HG03342 (cell line): ENCODE data around the gene LAMC3.
"Not testable (repeated sequence)": the region's sequence is repeated elsewhere in the genome, so short reads cannot be mapped to it uniquely, and the experiment has no call there.

Source experiments
- ATAC-seq: cut with Tn5 transposase; IDR thresholded peaks from one replicate; pipeline ENCODE4 v1.9.1; 2021; ENCODE audit warnings: mild to moderate bottlenecking, moderate library complexity; ENCODE audit not compliant: unreplicated experiment

The LAMC3 gene

GRCh38 chr9:131095666-131096268, 86.8 kb downstream of the LAMC3 start:
- no peak for ATAC-seq

DNA sequence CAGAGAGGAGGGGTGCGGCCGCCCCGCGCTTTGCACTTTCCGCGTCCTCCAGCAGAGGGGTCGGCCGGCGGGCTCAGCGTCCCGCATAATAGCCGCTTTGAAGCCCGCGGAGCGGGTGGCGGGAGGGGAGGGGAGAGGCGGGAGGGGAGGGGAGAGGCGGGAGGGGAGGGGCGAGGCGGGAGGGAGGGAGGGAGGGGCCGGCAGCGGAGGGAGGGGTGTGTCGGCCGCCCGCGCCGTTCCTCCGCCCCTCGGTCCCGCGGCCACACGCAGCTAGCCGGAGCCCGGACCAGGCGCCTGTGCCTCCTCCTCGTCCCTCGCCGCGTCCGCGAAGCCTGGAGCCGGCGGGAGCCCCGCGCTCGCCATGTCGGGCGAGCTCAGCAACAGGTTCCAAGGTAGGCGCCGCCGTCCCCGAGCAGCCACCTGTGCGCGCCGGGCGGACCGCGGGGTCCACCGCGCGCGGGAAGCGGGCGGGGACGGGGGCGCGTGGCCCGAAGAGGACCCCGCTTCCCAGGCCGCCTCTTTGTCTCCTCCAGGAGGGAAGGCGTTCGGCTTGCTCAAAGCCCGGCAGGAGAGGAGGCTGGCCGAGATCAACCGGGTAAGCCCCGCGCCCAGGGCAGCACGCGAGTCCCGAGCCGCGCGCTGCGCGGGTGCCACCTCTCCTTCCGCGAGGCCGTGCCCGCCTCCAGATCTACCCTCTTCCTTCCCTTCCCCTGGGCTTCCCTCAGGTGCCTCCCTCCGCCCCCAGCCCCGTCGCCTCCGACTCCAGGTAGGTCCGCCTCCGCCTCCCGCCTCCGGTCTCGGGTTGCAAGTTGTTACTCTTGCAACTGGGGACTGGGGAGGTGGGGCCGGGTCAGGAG, 87.5 kb downstream of the LAMC3 start, which contains the start of gene AIF1L:
Gene AIF1L, plus strand, starts transcription at position 263 of the 857 bp plus-strand sequence. Its CDS starts 99 bp downstream, at position 362.
- ATAC-seq, result no peak

- no peak for ATAC-seq
Measured at GRCh38 chr9:131097126-131097947, 88.4 kb downstream of the LAMC3 start.

DNA sequence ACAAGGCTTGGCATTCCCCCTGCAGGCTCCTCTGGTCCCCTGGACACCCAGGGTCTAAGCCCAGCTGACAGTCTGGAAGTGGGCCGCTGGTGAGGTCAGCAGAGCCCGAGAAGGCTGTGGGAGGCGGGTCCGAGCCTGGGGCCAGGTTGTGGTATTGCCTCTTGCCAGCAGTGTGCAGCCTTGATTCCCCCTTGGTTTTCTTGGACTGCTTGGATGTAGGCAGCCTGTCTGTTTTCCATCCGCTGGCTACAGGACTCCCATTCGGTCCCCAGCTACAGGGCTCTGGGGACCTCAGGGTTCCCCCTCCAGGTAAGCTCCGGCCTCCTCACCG, 88.9 kb downstream of the LAMC3 start:
- no peak for ATAC-seq

DNA sequence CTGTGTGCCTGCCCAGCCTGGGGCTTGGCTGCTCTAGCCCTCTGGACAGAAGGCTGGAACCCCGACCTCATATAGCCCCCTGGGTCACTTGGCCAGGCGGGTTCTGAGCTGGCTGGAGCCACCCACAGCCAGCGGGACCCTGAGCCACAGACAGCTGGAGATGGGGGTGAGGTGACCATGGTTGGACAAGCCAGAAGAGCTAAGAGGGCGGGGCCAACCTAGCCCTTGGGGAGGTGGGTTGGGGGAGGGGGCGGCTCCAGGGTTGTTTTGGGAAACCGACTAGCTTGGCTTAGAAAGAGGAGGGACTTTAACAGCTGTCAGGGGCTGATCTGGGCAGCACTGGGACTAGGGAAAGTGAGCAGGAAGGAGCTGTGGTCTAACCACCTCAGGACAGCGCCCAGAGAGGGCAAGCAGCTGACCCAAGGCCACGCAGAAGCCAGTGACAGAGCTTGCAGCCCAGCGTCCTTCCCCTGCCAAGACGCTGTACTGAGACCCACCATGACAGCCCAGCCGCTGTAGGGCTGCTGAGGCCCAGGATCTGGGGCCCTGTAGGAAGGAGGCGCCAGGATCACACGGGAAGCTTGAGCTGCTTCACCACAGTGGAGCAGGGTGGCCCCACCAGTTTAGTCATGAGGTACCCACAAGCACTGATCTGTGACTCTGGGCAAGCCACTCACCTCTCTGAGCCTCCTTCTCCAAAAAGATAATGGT, 89.6 kb downstream of the LAMC3 start:
- ATAC-seq, result no peak

DNA sequence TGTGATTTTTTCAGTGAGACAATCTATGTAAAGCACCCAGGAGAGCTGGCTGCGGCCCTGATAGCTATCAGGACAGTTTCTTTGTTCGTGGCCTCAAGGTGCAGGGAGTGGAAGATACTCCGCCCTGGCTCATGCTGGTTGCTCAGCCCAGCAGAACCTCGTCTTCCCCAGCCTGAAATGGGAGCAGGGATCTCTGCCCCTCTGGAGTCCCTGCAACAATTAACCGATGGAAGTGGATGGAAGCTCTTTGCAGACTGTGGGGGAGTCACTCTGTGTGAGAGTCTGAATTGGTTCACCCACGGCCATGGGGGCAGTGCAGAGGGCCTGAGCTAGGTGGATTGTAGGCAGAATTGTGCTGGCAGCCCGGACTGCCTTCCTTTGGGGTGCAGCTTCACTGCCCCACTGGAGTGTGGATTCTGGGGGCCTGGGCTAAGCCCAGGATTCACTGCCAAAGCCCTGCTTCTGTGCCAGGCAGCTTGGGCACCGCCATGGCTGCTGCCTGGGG, 90.2 kb downstream of the LAMC3 start:
- no peak for ATAC-seq

DNA sequence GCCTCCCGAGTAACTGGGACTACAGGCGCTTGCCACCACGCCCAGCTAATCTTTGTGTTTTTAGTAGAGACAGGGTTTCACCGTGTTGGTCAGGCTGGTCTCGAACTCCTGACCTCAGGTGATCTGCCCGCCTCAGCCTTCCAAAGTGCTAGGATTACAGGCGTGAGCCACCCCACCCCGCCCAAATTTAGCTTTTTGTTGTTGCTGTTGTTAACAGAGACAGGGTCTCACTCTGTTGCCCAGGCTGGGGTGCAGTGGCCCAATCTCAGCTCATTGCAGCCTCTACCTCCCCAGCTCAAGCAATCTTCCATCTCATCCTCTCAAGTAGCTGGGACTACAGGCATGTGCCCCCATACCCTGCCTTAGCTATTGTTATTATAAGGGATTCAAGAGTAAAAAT, 90.9 kb downstream of the LAMC3 start:
- ATAC-seq, result not testable (repeated sequence)

GRCh38 chr9:131100445-131100844, 91.5 kb downstream of the LAMC3 start:
- no peak for ATAC-seq

DNA sequence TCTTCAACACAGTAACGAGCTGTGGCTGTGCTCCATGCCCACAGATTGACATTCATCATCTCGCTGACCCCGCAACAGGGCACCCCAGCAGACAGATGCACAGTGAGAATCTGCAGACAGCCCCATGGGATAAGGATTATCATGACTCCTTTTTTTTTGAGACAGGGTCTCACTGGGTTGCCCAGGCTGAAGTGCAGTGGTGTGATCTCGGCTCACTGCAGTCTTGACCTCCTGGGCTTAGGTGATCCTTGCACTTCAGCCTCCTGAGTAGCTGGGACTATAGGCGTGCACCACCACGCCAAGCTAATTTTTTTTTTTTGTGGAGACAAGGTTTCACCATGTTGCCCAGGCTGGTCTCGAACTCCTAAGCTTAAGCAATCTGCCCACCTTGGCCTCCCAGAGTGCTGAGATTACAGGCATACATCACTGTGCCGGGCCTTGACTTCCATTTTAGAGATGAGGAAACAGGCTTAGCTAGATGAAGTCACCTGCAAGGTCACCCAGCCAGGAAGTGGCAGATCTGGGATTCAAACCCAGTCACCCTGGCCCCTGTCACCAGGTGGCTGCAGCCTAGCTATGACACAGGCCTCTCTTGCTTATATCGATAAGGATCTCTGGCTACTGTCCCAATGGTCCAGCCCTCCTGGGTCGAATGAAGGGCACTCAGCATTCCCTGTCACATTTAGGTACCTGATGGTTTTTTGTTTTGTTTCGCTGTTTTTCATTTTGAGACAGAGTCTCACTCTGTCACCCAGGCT, 92.4 kb downstream of the LAMC3 start:
- no peak for ATAC-seq

GRCh38 chr9:131103024-131103423, 94.0 kb downstream of the LAMC3 start:
- no peak for ATAC-seq

DNA sequence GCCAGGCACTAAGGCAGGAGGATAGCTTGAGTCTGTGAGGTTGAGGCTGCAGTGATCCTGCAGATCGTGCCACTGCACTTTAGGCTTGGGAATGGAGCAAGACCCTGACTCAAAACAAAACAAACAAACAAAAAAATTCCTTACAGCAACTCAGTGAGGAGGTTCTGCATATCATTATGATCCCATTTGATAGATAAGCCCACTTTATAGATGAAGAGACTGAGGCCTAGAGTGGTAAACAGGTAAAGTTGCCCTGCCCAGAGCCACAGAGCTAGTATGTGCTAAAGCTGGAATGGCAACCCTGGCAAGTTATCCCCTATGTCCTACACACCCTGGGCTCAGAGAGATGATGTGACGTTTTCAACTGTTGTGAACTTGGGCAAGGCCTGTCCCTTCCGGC, 94.6 kb downstream of the LAMC3 start:
- ATAC-seq, result no peak

DNA sequence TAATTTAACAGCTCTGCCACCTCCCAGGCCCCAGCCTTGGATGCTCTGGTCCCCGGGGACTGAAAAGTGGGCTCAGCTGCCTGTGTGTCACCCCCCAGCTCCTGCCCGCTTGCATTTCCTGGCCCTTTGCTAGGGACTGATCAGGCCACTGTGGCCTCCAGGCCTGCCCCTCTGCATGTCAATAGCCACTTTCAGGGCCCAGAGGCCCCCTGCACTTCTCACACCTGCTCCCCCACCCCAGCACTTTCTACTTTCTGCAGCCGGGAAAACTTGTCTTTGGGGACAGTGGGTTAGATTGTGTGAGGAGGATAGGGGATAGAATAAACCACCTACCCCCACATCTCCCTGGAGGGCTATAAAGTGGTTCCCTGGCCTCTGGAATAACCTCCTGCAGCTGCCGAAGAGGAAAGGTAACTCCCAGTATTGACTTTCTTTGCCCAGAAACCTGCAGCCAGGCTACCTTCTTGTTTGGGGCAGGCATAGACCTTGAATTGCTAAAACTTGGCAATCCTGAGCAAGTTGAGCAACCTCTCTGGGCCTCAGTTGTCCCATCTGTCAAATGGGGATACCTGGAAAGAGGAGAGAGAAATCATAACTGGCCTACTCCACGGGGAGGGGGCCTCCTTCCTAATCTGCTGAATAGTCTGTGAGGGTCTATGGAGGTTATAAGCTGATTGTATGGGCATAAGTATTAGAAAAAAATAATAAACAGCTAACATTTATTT, 95.2 kb downstream of the LAMC3 start:
- no peak for ATAC-seq

GRCh38 chr9:131105952-131106351, 97.0 kb downstream of the LAMC3 start:
- ATAC-seq, result no peak

DNA sequence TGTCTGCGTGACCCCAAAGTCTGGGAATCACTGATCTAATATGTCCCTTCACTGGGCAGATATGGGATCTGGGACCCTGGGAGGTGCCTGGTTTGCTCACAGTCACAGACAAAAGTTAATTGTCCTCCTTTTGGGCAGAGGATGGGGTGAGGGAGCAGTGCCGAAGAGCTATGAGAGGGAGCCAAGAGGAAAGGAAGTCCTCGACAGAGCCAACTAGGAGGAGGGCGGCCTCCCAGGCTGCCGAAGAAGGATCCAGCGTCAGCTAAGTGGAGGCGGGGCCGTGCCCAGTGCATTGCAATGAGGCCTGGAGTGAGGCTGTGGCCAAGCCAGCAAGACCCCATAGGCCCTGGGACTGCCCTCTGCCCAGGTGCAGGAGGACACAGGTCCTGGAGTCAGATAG, 98.8 kb downstream of the LAMC3 start:
- ATAC-seq, result no peak

DNA sequence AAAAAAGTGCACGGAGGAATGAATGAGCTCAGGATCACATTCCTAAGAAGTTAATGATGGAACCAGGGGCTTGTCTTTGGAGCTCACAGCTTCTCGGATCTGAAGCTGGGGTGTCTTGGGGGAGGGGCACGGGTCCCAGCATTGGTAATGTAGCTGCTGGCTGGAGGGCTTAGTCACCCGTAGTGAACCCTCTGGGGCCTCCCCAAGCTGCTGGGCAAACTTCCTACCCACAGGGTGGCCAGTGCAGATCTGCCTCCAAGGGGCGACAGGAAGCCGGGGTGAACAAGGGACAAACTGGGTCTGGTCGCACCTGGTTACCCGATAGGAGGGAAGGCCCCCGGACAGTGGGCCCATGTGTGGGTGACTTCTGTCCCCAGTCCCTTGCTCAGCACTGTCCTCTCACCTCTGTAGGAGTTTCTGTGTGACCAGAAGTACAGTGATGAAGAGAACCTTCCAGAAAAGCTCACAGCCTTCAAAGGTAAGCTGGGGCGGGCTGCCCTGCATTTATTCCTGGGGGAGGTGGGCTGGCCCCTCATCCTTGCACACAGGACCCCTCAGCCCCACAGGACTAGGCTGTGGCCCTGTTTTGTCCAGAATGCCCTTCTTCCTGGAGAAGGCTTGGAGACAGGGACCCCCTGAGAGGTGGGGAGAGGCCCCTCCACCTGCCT, 102.3 kb downstream of the LAMC3 start:
- no peak for ATAC-seq

DNA sequence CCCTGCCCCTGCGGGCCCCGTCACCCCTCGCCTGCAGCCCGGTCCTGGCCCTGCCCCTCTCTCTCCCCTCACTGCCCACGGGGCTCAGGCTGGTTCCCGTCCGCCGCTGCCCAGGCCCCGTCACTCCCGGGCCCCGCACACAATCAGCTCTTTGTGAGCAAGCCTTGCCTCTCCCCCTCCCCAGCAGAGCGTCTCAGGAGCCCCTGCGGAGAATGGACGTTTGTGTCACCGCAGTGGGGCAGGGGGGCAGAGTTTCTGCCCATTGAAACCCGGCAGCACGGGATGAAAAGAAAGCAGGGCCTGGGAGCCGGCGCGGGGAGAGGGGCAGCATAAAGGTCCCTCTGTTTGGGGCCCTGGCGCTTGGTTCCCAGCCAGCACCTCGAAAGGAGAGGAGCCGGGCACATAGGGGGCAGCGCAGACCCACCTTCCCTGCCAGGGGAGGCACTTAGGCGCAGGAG, 102.9 kb downstream of the LAMC3 start:
- ATAC-seq, result no peak

DNA sequence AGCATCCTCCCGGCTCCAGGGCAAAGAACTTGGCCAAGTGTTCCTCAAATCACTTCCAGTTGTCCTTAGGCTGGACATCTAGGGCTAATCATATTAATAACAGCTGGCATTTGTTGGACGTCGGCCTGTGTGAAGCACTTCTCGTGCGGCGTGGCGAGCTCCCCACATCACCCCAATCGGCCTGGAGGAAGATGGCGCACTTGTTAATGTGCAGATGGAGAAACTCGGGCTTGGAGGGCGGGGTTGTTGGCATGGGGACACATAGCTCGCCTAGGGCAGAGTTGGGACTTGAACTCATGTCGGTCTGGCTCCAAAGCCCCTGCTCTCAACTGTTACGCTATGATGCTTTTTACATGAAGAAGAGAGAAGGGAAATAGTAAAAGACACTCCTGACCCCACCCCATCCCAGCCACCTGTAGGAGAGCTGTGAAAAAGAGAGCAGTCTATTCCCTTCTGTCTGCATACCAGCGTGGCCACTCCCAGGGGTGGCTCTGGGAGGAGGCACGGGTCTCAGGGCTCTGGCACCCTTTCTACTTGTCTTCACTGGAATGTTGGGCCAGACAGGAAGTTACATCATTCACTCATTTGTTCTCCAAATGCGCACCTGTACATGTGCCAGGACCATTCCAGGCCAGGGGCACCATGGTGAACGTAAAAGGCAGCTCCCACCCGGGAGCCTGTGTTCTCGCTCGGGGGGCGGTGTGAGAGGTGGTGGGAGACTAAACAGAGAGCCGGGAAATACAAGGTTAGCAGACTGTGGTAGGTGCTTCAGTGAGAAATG, 103.6 kb downstream of the LAMC3 start:
- no peak for ATAC-seq

GRCh38 chr9:131113655-131114054, 104.7 kb downstream of the LAMC3 start:
- no peak for ATAC-seq
